ENCODE measurements around the gene TMTC2.
"Not testable (repeated sequence)": the region's sequence is repeated elsewhere in the genome, so short reads cannot be mapped to it uniquely, and the experiment has no call there.

Gene TMTC2

DNA sequence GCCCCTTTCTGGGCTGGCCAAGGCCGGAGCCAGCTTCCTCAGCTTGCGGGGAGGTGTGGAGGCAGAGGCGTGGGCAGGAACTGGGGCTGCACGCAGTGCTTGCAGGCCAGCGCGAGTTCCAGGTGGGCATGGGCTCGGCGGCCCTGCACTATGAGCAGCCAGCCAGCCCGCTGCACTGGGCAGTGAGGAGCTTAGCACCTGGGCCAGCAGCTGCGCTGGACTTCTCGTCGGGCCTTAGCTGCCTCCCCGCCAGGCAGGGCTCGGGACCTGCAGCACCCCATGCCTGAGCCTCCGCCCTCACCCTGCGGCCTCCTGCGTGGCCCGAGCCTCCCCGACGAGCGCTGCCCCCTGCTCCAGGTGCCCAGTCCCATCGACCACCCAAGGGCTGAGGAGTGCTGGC lies 42.0 kb downstream of the TMTC2 start:
- DNase-seq, result no peak
- no peak for ATAC-seq

DNA sequence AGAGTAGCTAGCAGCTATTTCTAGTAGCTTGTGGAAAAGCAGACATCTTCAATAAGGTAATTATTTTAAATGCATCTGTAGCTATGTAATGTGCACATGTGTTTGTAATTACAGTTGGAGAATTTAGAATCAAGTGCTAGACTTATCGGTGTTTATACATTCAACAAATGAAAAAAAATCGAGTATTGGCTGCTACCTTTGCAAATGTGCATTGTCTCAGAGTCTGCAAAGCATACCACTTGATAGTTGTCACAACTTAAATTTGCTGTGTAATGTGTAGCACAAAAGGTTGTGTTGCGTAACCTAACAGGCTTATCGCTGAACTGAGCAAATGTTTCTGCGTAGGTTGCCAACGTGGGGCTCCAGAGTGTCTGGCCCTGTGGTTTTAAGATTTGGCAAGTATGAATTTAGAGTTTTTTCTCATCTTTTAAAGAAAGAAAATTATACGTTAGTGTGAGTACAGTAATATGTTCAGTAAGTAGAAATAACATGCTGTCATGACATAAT lies 44.3 kb downstream of the TMTC2 start:
- DNase-seq, result no peak

DNA sequence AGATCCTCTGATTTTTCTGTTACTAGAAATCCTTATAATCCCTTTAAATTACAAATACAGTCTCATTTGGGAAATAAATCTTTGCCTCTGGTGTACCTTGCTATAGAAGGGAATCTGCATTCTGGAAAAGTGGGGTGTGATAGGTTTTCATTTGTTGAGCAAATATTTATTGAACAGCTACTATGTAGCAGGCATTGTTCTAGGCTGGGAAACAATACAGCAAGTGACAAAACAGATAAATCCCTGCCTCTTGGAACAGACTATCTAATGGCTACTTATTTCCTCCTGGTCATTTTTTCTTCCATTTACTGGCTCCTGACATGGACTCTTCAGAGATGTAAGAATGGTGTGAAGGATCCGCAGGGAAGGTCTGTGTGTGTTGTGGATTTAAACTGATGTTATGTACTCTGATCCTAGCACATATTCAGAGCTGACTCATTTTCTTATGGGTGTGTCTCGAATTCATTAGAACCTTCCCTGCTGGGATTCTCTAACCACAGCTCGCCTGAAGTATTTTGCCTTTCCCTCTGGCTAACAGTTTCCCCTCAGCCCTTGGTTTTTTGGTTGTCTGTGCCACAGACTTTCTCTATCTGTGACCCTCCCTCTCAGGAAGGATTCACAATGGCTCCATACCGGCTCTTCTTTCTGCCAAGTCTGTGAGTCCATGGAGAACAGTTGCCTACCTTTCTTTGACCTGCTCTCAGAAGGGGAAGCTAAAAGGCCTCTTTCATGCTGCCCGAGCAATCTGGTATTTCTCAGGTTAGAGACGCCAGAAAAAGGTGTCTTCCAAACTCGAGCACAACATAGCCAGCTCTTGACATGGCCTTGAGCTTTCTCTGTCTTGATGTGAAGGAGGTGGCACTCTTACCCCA lies 53.7 kb downstream of the TMTC2 start:
- no peak for ATAC-seq
- no peak for DNase-seq

More for the DNA sequence above, 44.3 kb downstream of the TMTC2 start:
- no peak for ATAC-seq

DNA sequence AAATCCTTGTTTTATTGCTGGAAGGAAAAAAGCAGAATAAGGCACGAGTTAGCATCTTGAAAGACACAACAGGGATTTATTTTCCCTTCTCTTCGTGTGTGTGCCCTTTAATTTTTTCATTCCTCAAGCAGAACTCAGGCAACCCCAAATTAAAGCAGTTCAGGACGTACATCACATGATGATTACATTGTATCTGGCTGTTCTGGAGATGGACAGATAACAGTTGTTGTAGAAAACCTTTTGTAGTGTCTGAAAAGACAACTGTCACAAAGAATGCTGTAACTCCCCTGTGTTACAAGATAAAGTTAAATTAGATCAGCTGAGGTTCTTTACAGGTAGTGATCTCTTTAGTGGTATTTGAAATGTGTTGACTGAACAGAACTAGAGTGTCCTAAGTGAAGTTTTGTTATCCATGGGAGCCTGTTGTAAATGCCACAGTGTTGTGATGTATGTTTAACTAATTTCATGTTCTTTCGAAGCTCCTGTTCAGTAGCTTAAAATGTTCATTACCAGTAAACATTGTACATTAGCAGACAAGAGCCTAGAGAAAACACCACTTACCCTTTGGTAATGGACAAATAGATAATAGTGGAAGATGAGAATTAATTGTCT lies 58.5 kb downstream of the TMTC2 start:
- ATAC-seq (no peak), DNase-seq (no peak)

DNA sequence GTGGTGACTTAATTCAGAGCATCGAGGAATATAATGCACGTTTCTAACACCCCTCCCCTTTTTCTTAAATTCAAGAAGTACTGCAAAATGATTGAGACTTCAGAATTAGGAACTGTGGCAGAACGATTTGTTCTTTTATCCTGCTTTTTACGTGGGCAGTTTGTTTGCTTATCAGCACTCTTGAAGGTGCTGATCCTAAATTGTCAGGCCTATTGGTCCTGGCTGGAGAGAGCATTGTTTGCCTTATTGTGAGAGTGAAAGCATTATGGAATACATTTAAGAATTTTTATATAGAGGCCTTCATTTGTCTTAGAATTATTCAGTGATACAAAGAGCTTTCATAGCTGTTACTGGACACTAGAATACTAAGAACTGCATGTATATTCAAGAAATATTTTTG lies 59.1 kb downstream of the TMTC2 start:
- no peak for DNase-seq

DNA sequence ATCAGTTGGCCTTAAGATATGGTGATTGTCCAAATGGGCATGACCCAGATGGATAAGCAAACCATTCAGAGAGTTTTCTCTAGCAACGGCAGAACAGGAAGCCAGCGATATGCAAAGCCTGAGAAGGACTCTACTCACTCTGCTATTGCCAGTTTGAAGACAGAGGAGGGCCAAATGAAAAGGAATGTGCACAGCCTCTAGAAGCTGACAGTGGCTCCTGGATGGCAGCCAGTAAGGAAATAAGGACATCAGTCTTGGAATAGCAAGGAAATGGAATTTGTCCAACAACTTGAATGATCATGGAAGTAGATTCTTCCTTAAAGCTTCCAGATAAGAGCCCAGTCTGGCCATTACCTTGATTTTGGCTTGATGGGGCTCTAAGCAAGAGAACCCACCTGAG lies 60.0 kb downstream of the TMTC2 start:
- ATAC-seq, result no peak

More for the DNA sequence above, 59.1 kb downstream of the TMTC2 start:
- ATAC-seq, result no peak

DNA sequence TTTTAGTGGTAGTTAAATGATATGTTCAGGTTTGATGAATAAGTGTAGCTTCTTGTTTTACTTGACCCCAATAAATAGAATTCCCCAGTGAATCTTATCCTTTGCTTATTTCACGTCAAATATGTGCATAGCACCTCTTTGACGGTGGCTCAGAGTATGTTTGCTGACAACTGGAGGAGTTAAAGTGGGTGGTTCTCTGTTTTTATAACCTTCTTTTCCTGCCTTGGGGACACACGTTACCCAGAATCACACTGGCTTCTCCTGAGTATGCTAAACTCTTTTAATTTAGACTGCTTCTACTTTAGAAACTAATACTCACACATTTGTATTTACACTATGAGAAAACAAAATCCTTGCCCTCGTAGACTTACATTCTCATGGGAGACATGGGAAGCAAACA lies 62.3 kb downstream of the TMTC2 start:
- no peak for ATAC-seq
- no peak for DNase-seq

More for the DNA sequence above, 60.0 kb downstream of the TMTC2 start:
- no peak for DNase-seq

DNA sequence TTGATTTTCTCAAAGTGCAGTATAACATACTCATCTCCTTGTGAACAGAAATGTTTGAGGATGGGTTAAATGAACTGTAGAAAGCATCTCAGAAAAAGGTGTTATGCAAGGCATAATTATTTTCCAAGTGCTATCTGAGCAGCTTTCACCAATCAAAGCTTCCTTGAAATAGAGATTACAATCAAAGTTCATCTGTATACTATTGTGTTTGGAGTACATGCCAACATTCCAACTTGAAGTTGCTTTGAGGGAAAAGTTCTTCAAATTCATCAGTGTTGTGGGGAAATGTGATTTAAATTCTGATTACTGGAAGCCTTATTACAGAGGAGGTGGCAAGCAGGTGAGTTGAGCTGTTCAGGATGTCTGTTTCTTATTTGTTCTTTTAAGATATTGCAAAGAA lies 68.2 kb downstream of the TMTC2 start:
- ATAC-seq, result no peak
- no peak for DNase-seq

DNA sequence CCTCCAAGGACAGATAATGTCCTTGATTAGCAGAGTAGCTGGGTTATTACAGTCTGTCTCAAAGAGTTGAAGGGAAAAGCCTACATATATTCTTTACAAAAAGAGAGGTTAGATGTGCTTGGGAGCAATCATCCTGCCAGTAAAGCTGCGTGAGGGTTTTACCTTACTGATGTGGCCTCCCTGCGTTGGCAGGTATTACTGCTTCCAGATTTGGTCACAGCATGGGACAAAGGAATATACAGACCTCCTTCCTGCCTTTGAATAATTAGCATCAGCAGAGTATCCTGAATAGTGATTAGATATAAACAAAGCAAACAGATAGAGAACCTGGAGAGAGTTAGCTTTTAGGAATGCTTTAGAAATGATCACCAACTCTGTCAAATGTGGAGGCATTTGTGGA lies 69.6 kb downstream of the TMTC2 start:
- DNase-seq, result no peak
- no peak for ATAC-seq

DNA sequence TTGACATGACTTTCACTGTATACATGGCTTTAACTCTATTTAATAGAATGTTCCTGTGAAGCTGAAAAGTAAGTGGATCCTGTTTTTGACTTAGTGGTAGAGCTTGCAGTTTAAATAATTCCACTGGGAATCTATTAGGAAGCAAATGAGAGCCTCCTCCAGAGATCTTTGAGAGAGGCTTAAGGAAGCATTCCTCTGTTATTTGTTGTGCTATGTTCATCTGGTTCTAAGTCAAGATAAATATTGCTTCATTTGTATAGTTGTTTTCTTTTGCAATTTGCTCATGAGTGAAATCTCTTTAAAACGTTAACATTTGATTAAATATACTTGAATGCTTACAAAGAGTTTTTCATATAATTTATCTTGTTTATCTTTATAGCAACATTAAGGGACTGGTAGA lies 70.4 kb downstream of the TMTC2 start:
- no peak for DNase-seq
- ATAC-seq, result no peak

DNA sequence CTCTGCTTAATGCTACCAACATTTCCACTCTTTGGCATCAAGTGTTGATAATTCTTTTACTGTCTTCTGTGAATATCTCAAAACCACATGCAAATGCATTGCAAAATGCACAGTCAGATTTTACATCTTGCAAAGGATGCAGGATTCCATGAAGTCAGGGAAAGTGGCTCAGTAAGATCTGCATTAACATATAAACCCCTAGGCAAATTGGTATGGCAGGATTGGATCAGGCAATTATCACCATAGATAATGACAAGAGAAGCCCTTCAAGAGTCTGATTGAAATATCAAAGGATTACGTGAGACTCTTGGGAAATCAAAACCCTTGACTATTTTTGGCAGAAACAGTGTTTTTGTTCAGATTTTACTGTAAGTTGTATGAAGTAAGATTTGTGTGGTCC lies 71.0 kb downstream of the TMTC2 start:
- ATAC-seq (no peak), DNase-seq (no peak)

DNA sequence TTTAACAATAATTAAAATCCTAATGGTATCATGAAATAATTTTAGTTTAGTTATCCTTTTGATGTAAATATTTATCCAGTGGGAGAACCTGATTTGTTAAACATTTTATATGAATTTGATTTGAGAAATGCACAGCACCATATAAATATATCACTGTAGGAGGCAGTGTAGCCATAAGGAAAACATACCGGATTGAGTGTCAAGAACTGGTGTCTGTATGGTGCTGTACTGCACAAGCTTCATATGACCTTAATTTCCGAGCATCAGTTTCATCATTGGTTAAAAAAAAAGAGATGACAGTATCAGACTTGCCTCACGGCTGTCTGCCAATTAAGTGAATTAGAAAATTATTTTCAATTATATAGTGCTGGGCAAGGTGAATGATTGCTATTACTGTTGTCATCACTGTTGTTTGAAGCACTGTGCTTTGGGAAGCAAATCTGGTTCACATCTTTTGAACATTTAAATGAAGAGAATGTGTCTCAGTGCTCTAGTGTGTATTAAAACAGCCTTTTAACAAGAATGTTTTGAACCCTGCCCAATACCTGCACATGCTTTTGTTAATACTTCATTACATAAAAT lies 72.1 kb downstream of the TMTC2 start:
- DNase-seq, result no peak

DNA sequence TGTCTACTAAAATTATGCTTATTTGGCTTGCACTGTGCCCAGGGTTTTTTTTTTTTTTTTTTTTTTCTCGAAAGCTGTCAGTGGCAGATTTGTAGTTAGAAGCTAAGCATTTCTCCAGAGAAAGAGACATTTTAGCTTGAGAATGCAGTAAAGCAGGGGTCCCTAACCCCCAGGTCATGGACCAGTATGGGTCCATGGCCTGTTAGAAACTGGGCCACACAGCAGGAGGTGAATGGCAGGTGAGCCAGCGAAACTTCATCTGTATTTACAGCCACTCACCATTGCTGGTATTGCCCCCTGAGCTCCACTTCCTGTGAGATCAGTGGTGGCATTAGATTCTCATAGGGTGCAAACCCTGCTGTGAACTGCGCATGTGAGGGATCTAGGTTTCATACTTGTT lies 73.7 kb downstream of the TMTC2 start:
- no peak for ATAC-seq
- no peak for DNase-seq

More for the DNA sequence above, 72.1 kb downstream of the TMTC2 start:
- ATAC-seq, result no peak

DNA sequence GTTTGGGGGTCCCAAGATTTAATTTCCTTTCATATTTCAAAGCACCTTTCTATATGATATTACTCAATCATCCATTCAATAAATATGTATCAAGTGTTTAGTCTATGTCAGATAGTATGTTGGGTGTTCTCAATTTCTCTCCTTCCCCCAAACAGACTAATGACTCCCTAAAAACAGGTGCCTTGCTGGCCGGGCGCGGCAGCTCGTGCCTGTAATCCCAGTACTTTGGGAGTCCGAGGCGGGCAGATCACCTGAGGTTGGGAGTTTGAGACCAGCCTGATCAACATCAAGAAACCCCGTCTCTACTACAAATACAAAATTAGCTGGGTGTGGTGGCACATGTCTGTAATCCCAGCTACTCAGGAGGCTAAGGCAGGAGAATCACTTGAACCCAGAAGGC lies 78.5 kb downstream of the TMTC2 start:
- not testable (repeated sequence) for ATAC-seq, DNase-seq

DNA sequence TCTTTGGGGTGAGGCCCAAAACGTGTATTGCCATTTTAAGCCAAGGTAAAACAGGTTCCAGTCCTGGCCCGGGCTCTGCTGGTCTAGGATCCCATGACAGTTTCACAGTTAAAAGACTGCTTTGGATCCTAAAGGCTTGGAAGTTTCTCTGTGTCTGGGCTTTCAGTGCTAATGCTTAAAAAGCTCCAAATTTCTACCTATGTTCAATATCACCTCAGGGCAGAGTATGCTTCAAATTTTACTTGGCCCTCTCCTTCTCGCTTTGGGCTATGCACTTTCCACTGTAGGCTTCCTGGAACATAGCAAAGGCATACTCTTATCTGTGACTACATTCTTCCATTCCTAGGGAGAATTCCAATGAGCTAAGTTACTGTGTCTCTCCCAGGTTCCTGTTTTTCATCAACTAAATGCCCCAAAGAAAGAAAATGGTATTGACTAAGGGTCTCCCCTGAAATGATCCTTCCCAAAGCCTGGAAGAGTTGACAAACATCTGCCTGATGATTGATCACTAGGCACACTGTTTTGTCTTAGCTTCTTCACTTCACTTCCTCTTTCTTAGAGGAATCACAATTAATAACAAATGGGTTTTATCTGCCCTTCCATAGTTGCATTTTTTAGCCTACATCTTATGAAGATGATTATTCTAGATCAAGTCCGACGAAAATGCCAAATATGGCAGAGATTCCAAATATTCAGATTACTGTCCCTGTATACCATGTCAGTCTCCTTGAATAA lies 79.4 kb downstream of the TMTC2 start:
- no peak for ATAC-seq
- DNase-seq, result no peak

DNA sequence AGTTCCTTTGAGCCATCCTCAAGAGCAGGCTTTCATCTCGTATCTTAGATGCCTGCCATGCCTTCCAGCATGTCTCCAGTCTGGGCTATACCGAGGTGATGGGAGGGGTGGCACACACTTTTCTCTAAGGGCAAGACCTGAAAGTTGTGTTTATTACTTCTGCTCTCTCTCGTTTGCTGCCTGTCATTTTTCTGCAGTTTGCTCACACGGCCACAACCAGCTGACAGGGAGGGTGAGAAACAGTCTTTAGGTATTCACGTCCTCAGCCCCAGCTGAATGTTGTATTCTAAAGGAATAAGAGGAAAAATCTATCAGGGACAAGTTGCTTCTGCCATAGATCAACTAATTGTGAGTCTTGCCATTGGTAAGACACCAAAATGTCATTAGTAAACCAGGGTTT lies 88.0 kb downstream of the TMTC2 start:
- DNase-seq, result no peak
- ATAC-seq, result no peak

DNA sequence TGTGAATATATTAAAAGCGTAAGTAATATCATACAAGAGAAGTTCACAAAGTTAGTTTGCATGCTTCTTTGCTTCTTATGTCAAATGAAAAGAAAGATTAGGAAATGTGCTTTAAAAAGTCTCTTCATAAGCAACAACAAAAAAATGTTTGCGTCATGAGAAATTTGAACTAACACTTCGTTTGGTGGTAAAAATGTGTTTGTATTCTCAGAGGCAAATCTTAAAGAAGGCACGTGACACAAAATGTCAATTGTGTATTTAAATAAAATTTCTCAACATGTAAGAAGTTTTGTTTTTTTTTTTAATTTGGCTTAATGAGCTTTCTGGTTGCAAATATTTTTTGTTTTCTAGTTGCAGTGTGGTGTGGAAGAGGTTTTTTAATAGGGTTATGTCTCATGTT lies 93.8 kb downstream of the TMTC2 start:
- no peak for DNase-seq
- no peak for ATAC-seq

DNA sequence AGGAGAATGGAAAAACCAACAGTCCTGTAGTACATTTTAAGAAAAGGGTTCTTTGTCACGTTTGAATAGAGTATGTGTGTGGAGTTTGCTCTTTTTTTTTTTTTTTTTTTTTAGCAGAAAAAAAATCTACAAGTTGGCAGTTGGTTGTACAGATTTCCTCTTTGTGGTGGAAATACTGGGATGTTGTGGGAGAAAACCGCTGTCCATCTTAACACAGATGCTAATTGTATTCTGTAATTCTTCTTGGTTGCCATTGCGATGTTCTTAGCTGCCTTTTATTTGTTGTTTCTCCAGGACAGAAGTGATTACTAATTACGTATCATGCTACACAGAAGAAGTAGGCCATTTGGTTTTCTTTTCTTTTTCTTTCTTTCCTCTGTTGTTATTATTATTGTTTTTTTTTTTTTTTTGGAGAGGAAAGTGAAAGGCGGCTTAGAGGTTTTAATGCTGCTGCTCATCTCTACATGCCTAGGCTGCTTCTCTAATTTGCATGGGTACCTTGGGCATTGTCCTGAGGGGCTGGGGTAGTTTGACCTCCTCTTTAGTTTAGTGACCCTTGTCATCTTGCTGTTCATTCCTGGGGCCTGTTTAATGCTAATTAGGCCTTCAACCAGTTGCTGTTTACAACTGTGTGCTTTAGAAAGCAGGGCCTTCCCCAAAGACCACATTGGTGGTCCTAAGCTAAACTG lies 94.7 kb downstream of the TMTC2 start:
- ATAC-seq (no peak), DNase-seq (no peak)

DNA sequence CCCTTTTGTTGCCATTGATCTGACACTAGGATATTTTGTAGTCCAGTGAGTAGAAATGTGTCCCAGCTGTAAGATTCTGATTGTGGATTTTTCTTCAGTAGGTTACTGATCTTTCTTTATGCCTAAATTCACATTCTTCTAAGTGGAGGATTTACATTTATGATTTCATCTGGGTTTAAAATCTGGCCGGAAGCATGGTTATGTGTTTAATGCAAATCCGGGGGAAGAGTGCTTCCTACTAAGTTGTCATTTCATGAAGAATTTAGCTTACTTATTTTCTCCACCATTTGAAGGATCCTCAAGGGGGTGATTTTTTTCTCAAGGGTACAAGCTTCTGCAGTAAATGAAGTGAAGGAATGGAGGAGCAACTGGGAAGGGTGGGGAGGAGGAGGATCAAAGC lies 96.7 kb downstream of the TMTC2 start:
- ATAC-seq (no peak), DNase-seq (no peak)

DNA sequence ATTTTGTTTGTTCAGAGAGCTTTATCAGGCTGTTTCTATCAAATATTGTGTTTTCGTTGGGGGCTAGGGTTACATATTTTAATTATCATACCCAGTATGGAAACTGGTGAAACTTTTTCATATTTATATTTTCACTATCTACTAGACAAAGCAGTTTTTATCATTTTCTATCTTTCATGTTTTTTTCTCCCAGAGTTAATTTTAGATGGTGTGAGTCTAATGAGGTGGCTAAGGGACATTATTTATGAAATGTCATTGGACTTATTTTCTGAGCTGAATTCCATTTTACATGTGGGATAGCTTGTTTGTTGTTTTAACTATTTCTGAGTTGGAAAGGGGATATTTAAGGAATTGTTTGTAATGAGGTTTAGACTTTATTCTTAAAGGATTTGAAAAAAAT lies 100.3 kb downstream of the TMTC2 start:
- DNase-seq, result no peak

DNA sequence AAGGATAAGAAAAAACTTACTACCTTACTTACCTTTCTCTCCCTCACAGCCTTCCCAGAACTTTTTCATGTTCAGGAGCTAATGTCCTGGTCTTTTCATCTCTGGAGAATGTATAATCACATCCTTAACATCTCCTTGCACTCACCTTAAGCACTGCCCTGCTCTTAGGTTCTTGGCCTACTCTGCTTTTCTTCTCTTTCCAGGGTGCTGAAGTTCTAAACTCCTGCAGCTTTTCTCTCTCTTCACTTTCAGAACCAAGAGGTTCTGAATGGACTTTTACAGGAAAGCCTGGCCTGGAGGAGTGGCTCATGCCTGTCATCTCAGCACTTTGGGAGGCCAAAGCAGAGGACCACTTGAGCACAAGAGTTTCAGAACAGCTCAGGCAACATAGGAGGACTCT lies 101.9 kb downstream of the TMTC2 start:
- ATAC-seq (no peak), DNase-seq (no peak)

More for the DNA sequence above, 100.3 kb downstream of the TMTC2 start:
- ATAC-seq, result no peak

DNA sequence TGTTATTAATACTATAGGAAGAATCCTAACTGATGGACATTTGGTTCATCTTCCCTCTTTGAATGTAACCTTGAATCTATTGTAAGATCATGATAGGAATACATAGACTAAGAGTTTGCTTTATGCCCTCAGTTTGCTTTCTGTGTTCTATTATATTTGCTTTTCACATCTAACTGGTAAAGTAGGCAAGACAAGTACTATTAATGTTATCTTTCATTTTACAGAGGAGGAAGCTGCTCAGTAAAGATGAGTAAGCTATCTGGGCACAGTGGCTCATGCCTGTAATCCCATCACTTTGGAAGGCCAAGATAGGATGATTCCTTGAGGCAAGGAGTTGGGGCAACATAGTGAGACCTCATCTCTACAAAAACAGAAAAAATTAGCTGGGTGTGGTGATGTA lies 103.0 kb downstream of the TMTC2 start:
- ATAC-seq (no peak), DNase-seq (no peak)
